ENCODE results near the gene GTPBP6.
A peak's percentile ranks its signal among the peaks of the same experiment; 100 is the strongest.
"Not testable (repeated sequence)": the region's sequence is repeated elsewhere in the genome, so short reads cannot be mapped to it uniquely, and the experiment has no call there.

Gene GTPBP6

DNA sequence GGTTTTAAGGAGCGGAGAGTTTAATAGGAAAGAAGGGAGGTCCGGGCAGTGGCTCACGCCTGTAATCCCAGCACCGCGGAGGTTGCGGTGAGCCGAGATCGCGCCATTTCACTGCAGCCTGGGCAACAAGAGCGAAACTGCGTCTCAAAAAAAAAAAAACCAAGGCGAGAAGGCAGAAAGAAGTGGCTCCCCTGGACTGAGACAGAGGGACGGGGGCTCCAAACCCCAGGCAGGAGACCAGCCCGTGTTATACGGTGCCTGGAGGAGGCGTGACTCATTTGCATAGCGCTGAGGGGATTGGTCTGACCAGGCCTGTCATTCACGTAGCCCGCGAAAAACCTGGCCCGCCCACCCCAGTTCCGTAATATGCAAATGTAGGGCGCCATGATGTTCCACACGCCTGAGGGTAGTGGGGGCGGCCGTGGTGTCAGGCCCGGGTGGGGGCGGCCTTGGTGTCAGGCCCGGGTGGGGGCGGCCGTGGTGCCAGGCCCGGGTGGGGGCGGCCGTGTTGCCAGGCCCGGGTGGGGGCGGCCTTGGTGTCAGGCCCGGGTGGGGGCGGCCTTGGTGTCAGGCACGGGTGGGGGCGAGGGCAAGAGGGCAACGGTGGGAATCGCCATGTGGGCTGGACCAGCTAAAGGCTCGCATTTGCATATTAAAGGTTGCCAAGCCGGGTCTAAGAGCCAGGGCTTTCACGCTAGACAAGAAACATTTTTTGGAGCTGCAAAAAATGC, 35.3 kb downstream of the GTPBP6 start:
- no peak overlapping the region for H4K91ac ChIP-seq (ENCODE audit: low read depth, low read length, poor library complexity)
- H3K27me3 ChIP-seq (ENCODE audit: control insufficient read depth in 3 of 3, insufficient read depth in 3 of 3, low read depth in 1 of 3, low read length in 3 of 3), result no peaks in the 10 kb centered on the region
- no peak overlapping the region for H2BK15ac ChIP-seq (ENCODE audit: low read length)
- H2BK120ac ChIP-seq (ENCODE audit: low read depth, low read length), result no peak overlapping the region
- no peak overlapping the region for H3K14ac ChIP-seq (ENCODE audit: low read length)
- H2AFZ ChIP-seq (ENCODE audit: low read length), result peak overlapping the region; percentile 63
- peak overlapping the region; percentile 54 to 75 for H3K4me3 ChIP-seq (ENCODE audit: low read length in 2 of 2)
- no peak overlapping the region for H2AK5ac ChIP-seq (ENCODE audit: low read depth, low read length)
- peak overlapping the region; percentile 95 for H3K27ac ChIP-seq (replicated peaks; ENCODE audit: low read length)
- WGBS, 2 donors (ENCODE audit: extremely low coverage in 2 of 2, insufficient read length in 2 of 2, insufficient replicate concordance in 1 of 2), result no CpG with 5 or more reads among the region's 45 CpGs
- peak overlapping the region; percentile 49 for H3K4me2 ChIP-seq (ENCODE audit: insufficient read depth, low read length, poor library complexity, severe bottlenecking)
- DNase-seq (ENCODE audit: low spot score), result peak; percentile 88
- H2BK12ac ChIP-seq (ENCODE audit: low read length), result no peak overlapping the region
- H3K36me3 ChIP-seq (replicated peaks in 1 of 2; ENCODE audit: control insufficient read depth in 2 of 2, insufficient read depth in 2 of 2, low read length in 2 of 2), result peaks cover 33 to 39% of the 10 kb centered on the region in 2 donors
- no peak overlapping the region for H3K4ac ChIP-seq (ENCODE audit: low read length)
- H3K9ac ChIP-seq (ENCODE audit: low read depth, low read length, poor library complexity), result no peak overlapping the region
- H3K79me1 ChIP-seq (ENCODE audit: low read depth, low read length), result peaks cover 19% of the 10 kb centered on the region
- no peak overlapping the region for H3K23ac ChIP-seq (ENCODE audit: low read depth, low read length, poor library complexity)
- peaks cover 0 to 8% of the 10 kb centered on the region in 2 donors for H3K4me1 ChIP-seq (ENCODE audit: control insufficient read depth in 2 of 2, insufficient read depth in 1 of 2, low read depth in 1 of 2, low read length in 2 of 2)
- H3K18ac ChIP-seq (ENCODE audit: low read length), result peak overlapping the region; percentile 44
- no peak overlapping the region for H4K8ac ChIP-seq (ENCODE audit: low read depth, low read length)
- no peak overlapping the region for H2BK5ac ChIP-seq (ENCODE audit: low read length)
- H3K9me3 ChIP-seq (replicated peaks in 1 of 2; ENCODE audit: control insufficient read depth in 2 of 2, insufficient read depth in 1 of 2, low read depth in 1 of 2, low read length in 2 of 2), result peaks cover 3 to 8% of the 10 kb centered on the region in 2 donors

DNA sequence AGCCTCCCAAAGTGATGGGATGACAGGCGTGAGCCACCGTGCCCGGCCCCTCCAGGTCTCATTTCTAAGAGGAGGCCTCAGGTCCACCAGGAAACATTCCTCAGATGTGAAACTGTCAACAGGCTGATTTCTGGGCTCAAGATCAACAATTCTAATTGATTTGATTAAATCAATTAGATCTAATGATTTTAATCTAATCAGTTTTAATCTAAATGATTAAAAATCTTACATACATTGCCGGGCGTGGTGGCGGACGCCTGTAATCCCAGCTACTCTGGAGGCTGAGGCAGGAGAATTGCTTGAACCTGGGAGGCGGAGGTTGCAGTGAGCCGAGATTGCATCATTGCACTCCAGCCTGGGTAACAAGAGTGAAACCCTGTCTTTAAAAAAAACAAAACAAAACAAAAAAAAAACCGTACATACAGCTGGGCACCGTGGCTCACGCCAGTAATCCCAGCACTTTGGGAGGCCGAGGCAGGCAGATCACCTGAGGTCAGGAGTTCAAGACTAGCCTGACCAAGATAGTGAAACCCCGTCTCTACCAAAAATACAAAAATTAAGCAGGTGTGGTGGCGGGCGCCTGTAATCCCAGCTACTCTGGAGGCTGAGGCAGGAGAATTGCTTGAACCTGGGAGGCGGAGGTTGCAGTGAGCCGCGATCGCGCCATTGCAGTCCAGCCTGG, 36.5 kb downstream of the GTPBP6 start:
- not testable (repeated sequence) for H2BK5ac ChIP-seq (ENCODE audit: low read length); H4K8ac ChIP-seq (ENCODE audit: low read depth, low read length); H4K91ac ChIP-seq (ENCODE audit: low read depth, low read length, poor library complexity); H2AFZ ChIP-seq (ENCODE audit: low read length); DNase-seq (ENCODE audit: low spot score); H3K9ac ChIP-seq (ENCODE audit: low read depth, low read length, poor library complexity); H3K23ac ChIP-seq (ENCODE audit: low read depth, low read length, poor library complexity); H3K14ac ChIP-seq (ENCODE audit: low read length); H3K18ac ChIP-seq (ENCODE audit: low read length); H2BK120ac ChIP-seq (ENCODE audit: low read depth, low read length); H2BK12ac ChIP-seq (ENCODE audit: low read length); H3K4me1 ChIP-seq (ENCODE audit: control insufficient read depth in 2 of 2, insufficient read depth in 1 of 2, low read depth in 1 of 2, low read length in 2 of 2); H3K9me3 ChIP-seq (replicated peaks in 1 of 2; ENCODE audit: control insufficient read depth in 2 of 2, insufficient read depth in 1 of 2, low read depth in 1 of 2, low read length in 2 of 2); H2AK5ac ChIP-seq (ENCODE audit: low read depth, low read length); H3K4ac ChIP-seq (ENCODE audit: low read length); H3K27me3 ChIP-seq (ENCODE audit: control insufficient read depth in 3 of 3, insufficient read depth in 3 of 3, low read depth in 1 of 3, low read length in 3 of 3)
- Histone ChIP-seq H3K4me2 (ENCODE audit: insufficient read depth, low read length, poor library complexity, severe bottlenecking) (peak overlapping the region; percentile 73), H3K27ac (replicated peaks; ENCODE audit: low read length) (peak overlapping the region; percentile 98), H3K36me3 (replicated peaks in 1 of 2; ENCODE audit: control insufficient read depth in 2 of 2, insufficient read depth in 2 of 2, low read length in 2 of 2) (peaks cover 27 to 32% of the 10 kb centered on the region in 2 donors), H3K4me3 (ENCODE audit: low read length in 2 of 2) (peak overlapping the region; percentile 52 to 56), H3K79me1 (ENCODE audit: low read depth, low read length) (peaks cover 18% of the 10 kb centered on the region), H2BK15ac (ENCODE audit: low read length) (peak overlapping the region; percentile 81)
- no CpG with 5 or more reads among the region's 21 CpGs for WGBS, 2 donors (ENCODE audit: extremely low coverage in 2 of 2, insufficient read length in 2 of 2, insufficient replicate concordance in 1 of 2)

DNA sequence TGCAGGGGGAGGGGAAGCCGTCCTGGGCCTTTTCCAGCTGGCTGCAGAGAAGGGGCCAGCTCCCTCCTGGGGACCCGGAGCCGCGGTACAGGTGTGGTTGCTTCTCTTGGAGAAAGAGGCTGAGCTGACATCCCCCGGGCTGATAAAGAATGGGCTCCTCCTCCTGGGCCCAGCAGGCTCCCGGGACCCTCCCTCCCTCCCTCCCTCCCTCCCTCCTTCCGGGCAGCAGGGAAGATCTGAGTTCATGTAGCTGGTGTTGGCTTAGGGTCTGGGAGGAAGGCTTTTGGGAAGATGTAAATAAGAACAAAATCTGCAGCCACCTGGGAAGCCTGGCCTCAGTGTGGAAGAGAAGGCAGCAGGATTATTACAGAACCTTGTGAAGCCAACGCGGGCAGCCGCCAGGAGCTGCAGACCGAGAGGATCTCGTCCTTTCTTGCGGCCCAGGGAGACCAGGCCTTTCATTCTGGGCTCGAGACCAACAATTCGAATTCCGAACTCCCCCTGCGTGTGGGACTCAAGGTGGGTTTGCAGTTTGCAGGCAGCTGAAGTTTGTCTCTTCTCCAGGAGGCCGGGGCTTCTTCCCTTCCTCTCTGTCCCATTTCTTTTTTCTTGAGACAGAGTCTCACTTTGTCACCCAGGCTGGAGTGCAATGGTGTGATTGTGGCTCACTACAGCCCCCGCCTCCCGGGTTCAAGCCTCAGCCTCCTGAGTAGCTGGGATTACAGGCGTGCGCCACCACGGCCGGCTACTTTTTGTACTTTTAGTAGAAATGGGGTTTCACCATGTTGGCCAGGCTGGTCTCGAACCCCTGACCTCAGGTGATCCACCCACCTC, 37.2 kb downstream of the GTPBP6 start, which contains the start of gene PLCXD1:
TSS of gene PLCXD1 (plus strand) at position 216 of the 834 bp plus-strand sequence. CDS start 2,807 bp downstream, outside the sequence.
- Histone ChIP-seq H2BK12ac (ENCODE audit: low read length) (no peak within 1 kb of the TSS), H3K27ac (replicated peaks; ENCODE audit: low read length) (peak within 1 kb of the TSS; percentile 98), H3K4me3 (ENCODE audit: low read length in 2 of 2) (peak within 1 kb of the TSS; percentile 56 to 82), H3K36me3 (replicated peaks in 1 of 2; ENCODE audit: control insufficient read depth in 2 of 2, insufficient read depth in 2 of 2, low read length in 2 of 2) (peaks cover 22 to 26% of the 10 kb centered on the region in 2 donors), H4K91ac (ENCODE audit: low read depth, low read length, poor library complexity) (no peak within 1 kb of the TSS), H3K4me2 (ENCODE audit: insufficient read depth, low read length, poor library complexity, severe bottlenecking) (peak within 1 kb of the TSS; percentile 73), H2BK120ac (ENCODE audit: low read depth, low read length) (peak within 1 kb of the TSS; percentile 61), H2BK5ac (ENCODE audit: low read length) (peak within 1 kb of the TSS; percentile 66), H3K14ac (ENCODE audit: low read length) (peak within 1 kb of the TSS; percentile 97), H3K4ac (ENCODE audit: low read length) (no peak within 1 kb of the TSS), H3K4me1 (ENCODE audit: control insufficient read depth in 2 of 2, insufficient read depth in 1 of 2, low read depth in 1 of 2, low read length in 2 of 2) (peaks cover 0 to 8% of the 10 kb centered on the region in 2 donors), H3K27me3 (ENCODE audit: control insufficient read depth in 3 of 3, insufficient read depth in 3 of 3, low read depth in 1 of 3, low read length in 3 of 3) (peaks cover 0 to 5% (median 0%) of the 10 kb centered on the region in 3 experiments), H2BK15ac (ENCODE audit: low read length) (peak within 1 kb of the TSS; percentile 81), H4K8ac (ENCODE audit: low read depth, low read length) (no peak within 1 kb of the TSS), H2AFZ (ENCODE audit: low read length) (peak within 1 kb of the TSS; percentile 67), H3K79me1 (ENCODE audit: low read depth, low read length) (peaks cover 21% of the 10 kb centered on the region), H3K18ac (ENCODE audit: low read length) (peak within 1 kb of the TSS; percentile 96), H2AK5ac (ENCODE audit: low read depth, low read length) (peak within 1 kb of the TSS; percentile 92), H3K9me3 (replicated peaks in 1 of 2; ENCODE audit: control insufficient read depth in 2 of 2, insufficient read depth in 1 of 2, low read depth in 1 of 2, low read length in 2 of 2) (peaks cover 3 to 8% of the 10 kb centered on the region in 2 donors), H3K23ac (ENCODE audit: low read depth, low read length, poor library complexity) (peak within 1 kb of the TSS; percentile 73), H3K9ac (ENCODE audit: low read depth, low read length, poor library complexity) (peak within 1 kb of the TSS; percentile 78)
- WGBS, 2 donors (ENCODE audit: extremely low coverage in 2 of 2, insufficient read length in 2 of 2, insufficient replicate concordance in 1 of 2), result no CpG with 5 or more reads among the region's 25 CpGs
- DNase-seq (ENCODE audit: low spot score), result peak; percentile 73

Measured in neuronal stem cell (in vitro differentiated cells).